NCI-H1092 (cell line): ENCODE results near the gene RIMBP3B.
"Not testable (repeated sequence)": the region's sequence is repeated elsewhere in the genome, so short reads cannot be mapped to it uniquely, and the experiment has no call there.

ENCODE experiments used
- DNase-seq: peaks from one replicate; lab custom pipeline; 2025; lab: John Stamatoyannopoulos, UW

Gene RIMBP3B

GRCh38 chr22:21383701-21384467, at the start of gene RIMBP3B:
TSS of gene RIMBP3B (plus strand) at chr22:21383751. CDS start at chr22:21383859, 108 bp downstream.
- not testable (repeated sequence) for DNase-seq

GRCh38 chr22:21357527-21357926, 26.0 kb upstream of the RIMBP3B start:
- not testable (repeated sequence) for DNase-seq

- DNase-seq, result not testable (repeated sequence)
Observed at GRCh38 chr22:21360525-21360924, 23.0 kb upstream of the RIMBP3B start.

GRCh38 chr22:21362473-21362872, 21.1 kb upstream of the RIMBP3B start:
- not testable (repeated sequence) for DNase-seq

GRCh38 chr22:21363061-21363460, 20.5 kb upstream of the RIMBP3B start:
- not testable (repeated sequence) for DNase-seq

GRCh38 chr22:21363803-21364202, 19.7 kb upstream of the RIMBP3B start:
- not testable (repeated sequence) for DNase-seq

GRCh38 chr22:21364362-21364761, 19.2 kb upstream of the RIMBP3B start:
- not testable (repeated sequence) for DNase-seq

GRCh38 chr22:21365337-21365736, 18.2 kb upstream of the RIMBP3B start:
- not testable (repeated sequence) for DNase-seq

GRCh38 chr22:21368603-21369310, 14.8 kb upstream of the RIMBP3B start:
- not testable (repeated sequence) for DNase-seq

GRCh38 chr22:21375880-21376279, 7.7 kb upstream of the RIMBP3B start:
- DNase-seq, result not testable (repeated sequence)

GRCh38 chr22:21384468-21385357, 1.2 kb downstream of the RIMBP3B start:
- not testable (repeated sequence) for DNase-seq

- DNase-seq, result not testable (repeated sequence)
Observed at GRCh38 chr22:21389480-21389879, 5.9 kb downstream of the RIMBP3B start.

GRCh38 chr22:21390013-21390412, 6.5 kb downstream of the RIMBP3B start:
- DNase-seq, result not testable (repeated sequence)

GRCh38 chr22:21394613-21395012, 11.1 kb downstream of the RIMBP3B start:
- not testable (repeated sequence) for DNase-seq

GRCh38 chr22:21401197-21401969, 17.8 kb downstream of the RIMBP3B start:
- not testable (repeated sequence) for DNase-seq

- not testable (repeated sequence) for DNase-seq
Observed at GRCh38 chr22:21402763-21403314, 19.3 kb downstream of the RIMBP3B start.

- not testable (repeated sequence) for DNase-seq
Observed at GRCh38 chr22:21407139-21407538, 23.6 kb downstream of the RIMBP3B start.

- not testable (repeated sequence) for DNase-seq
Observed at GRCh38 chr22:21407792-21408191, 24.2 kb downstream of the RIMBP3B start.

GRCh38 chr22:21416375-21416774, 32.8 kb downstream of the RIMBP3B start:
- DNase-seq, result not testable (repeated sequence)

- DNase-seq, result not testable (repeated sequence)
Observed at GRCh38 chr22:21417227-21417746, 33.7 kb downstream of the RIMBP3B start, which contains the start of gene HIC2. TSS of gene HIC2 (plus strand) at chr22:21417371. CDS start at chr22:21442832, 25,461 bp downstream.
